Fibroblast of skin of left quadriceps (primary cell): ENCODE measurements around the gene FBXW10.
"Not testable (repeated sequence)": the region's sequence is repeated elsewhere in the genome, so short reads cannot be mapped to it uniquely, and the experiment has no call there.

Source experiments
- DNase-seq, 2 experiments: peaks; one replicate each; pipeline ENCODE4 v3.0.0-alpha.2; 2013; ENCODE audit warnings: low read depth in 2 of 2

FBXW10 gene

GRCh38 chr17:18753829-18754409, 10.1 kb downstream of the FBXW10 start:
- DNase-seq: not testable (repeated sequence)

- DNase-seq: not testable (repeated sequence)
Observed at GRCh38 chr17:18755969-18756368, 12.1 kb downstream of the FBXW10 start.

GRCh38 chr17:18757368-18758044, 13.7 kb downstream of the FBXW10 start:
- not testable (repeated sequence) for DNase-seq

GRCh38 chr17:18758344-18758743, 14.5 kb downstream of the FBXW10 start:
- DNase-seq: not testable (repeated sequence)

- not testable (repeated sequence) for DNase-seq
Observed at GRCh38 chr17:18760221-18760620, 16.4 kb downstream of the FBXW10 start.

- DNase-seq: not testable (repeated sequence)
Observed at GRCh38 chr17:18770572-18770971, 26.7 kb downstream of the FBXW10 start.

GRCh38 chr17:18771066-18771465, 27.2 kb downstream of the FBXW10 start:
- not testable (repeated sequence) for DNase-seq

GRCh38 chr17:18772471-18772870, 28.6 kb downstream of the FBXW10 start:
- no peak for DNase-seq

- peak; percentile 80 to 85 for DNase-seq
Observed at GRCh38 chr17:18780991-18781718, 37.3 kb downstream of the FBXW10 start, which contains the start of gene TVP23B. TSS of gene TVP23B (plus strand) at chr17:18781183. CDS start at chr17:18781294, 111 bp downstream.

- DNase-seq: not testable (repeated sequence)
Observed at GRCh38 chr17:18781805-18782204, 38.0 kb downstream of the FBXW10 start.

- DNase-seq: not testable (repeated sequence)
Observed at GRCh38 chr17:18785933-18786332, 42.1 kb downstream of the FBXW10 start.

- not testable (repeated sequence) for DNase-seq
Observed at GRCh38 chr17:18786890-18787289, 43.0 kb downstream of the FBXW10 start.

GRCh38 chr17:18791402-18791801, 47.5 kb downstream of the FBXW10 start:
- DNase-seq: not testable (repeated sequence)

- peak; percentile 5 to 7 for DNase-seq
Observed at GRCh38 chr17:18794841-18795240, 51.0 kb downstream of the FBXW10 start.

- not testable (repeated sequence) for DNase-seq
Observed at GRCh38 chr17:18796887-18797286, 53.0 kb downstream of the FBXW10 start.

- not testable (repeated sequence) for DNase-seq
Observed at GRCh38 chr17:18803458-18804245, 59.8 kb downstream of the FBXW10 start.

- not testable (repeated sequence) for DNase-seq
Observed at GRCh38 chr17:18815924-18816323, 72.1 kb downstream of the FBXW10 start.

GRCh38 chr17:18816489-18817371, 72.9 kb downstream of the FBXW10 start:
- DNase-seq: peak; percentile 37 to 42

- DNase-seq: not testable (repeated sequence)
Observed at GRCh38 chr17:18821430-18821829, 77.6 kb downstream of the FBXW10 start.

- not testable (repeated sequence) for DNase-seq
Observed at GRCh38 chr17:18827613-18828012, 83.8 kb downstream of the FBXW10 start.
